ENCODE measurements around the gene ESAM.

DNA sequence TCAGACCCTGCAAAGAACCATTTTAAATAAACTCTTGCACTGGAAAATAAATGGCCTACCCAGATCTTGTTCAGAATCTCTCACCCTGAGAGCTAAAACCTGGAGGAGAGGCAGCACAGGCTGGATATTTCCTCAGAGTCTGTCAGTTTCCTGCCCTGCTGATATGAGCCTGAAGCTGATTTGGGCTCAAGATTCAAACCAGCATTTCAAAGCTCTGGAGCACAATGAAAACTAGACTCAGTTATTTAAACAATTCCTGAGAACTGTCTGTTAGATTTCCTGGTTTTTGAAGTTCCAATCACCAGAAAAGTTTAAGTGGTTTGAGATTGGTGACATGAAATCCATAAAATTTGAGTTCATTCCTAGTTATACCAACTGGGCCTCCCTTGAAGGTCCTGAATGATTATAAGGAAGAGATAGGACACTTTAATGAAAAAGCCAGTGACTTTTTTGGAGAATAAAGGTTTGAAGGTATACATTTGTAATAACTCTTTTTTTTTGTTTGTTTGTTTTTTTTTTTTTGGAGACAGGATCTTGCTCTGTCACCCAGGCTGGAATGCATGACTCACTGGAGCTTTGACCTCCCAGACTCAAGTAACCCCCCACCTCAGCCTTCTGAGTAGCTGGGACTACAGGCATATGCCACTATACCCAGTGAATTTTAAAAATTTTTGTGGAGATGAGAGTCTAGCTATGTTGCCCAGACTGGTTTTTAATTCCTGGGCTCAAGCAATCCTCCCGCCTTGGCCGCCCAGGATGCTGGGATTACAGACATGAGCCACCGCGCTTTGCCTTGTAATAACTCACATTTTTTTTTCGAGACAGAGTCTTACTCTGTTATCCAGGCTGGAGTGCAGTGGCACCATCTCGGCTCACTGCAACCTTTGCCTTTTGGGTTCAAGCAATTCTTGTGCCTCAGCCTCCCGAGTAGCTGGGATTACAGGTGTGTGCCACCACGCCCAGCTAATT, 8.0 kb upstream of the ESAM start:
- TF ChIP-seq, protein P1, sequence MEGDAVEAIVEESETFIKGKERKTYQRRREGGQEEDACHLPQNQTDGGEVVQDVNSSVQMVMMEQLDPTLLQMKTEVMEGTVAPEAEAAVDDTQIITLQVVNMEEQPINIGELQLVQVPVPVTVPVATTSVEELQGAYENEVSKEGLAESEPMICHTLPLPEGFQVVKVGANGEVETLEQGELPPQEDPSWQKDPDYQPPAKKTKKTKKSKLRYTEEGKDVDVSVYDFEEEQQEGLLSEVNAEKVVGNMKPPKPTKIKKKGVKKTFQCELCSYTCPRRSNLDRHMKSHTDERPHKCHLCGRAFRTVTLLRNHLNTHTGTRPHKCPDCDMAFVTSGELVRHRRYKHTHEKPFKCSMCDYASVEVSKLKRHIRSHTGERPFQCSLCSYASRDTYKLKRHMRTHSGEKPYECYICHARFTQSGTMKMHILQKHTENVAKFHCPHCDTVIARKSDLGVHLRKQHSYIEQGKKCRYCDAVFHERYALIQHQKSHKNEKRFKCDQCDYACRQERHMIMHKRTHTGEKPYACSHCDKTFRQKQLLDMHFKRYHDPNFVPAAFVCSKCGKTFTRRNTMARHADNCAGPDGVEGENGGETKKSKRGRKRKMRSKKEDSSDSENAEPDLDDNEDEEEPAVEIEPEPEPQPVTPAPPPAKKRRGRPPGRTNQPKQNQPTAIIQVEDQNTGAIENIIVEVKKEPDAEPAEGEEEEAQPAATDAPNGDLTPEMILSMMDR (conservative IDR thresholded peaks at IDR 0.05 in 1 of 2, IDR thresholded peaks at IDR 0.05 in 1 of 2; ENCODE audit: extremely low read depth in 1 of 2, insufficient read depth in 1 of 2, low read depth in 1 of 2, low read length in 2 of 2) = no peak
- TF ChIP-seq EZH2 (IDR thresholded peaks at IDR 0.05; ENCODE audit: borderline replicate concordance, low read length) = no peak
